Activated naive CD4-positive, alpha-beta T cell treated with anti-CD3 and anti-CD28 coated beads, Interleukin-2, amount 50 U/mL, for 16 hours (primary cell): ENCODE data around the gene ANKK1.

Source experiments
- DNase-seq: peaks from one replicate; pipeline ENCODE4 v3.0.0-alpha.2; 2020

ANKK1 gene, protein sequence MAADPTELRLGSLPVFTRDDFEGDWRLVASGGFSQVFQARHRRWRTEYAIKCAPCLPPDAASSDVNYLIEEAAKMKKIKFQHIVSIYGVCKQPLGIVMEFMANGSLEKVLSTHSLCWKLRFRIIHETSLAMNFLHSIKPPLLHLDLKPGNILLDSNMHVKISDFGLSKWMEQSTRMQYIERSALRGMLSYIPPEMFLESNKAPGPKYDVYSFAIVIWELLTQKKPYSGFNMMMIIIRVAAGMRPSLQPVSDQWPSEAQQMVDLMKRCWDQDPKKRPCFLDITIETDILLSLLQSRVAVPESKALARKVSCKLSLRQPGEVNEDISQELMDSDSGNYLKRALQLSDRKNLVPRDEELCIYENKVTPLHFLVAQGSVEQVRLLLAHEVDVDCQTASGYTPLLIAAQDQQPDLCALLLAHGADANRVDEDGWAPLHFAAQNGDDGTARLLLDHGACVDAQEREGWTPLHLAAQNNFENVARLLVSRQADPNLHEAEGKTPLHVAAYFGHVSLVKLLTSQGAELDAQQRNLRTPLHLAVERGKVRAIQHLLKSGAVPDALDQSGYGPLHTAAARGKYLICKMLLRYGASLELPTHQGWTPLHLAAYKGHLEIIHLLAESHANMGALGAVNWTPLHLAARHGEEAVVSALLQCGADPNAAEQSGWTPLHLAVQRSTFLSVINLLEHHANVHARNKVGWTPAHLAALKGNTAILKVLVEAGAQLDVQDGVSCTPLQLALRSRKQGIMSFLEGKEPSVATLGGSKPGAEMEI

DNA sequence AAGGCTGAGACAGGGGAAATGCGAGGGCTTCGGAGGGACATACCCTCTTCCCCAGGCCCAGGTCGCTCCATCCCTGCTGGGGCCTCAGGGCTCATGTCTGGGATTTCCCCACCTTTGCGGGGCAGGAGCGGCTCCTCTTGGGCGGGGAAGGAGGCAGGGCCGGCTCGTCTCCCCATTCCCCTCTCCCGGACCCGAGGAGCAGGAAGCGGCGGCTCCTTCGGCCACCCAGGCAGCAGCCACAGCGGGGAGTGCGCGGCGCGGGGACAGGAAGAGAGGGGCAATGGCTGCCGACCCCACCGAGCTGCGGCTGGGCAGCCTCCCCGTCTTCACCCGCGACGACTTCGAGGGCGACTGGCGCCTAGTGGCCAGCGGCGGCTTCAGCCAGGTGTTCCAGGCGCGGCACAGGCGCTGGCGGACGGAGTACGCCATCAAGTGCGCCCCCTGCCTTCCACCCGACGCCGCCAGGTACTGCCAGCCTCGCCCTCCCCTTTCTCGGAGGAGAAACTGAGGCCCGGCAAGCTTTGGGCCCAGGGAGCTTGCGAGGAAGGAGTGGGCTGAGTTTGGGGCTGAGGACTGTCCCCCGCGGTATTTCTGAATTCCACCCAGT is at the start of gene ANKK1:
Gene ANKK1, plus strand, starts transcription at position 175 of the 607 bp plus-strand sequence. Its CDS starts 106 bp downstream, at position 281.
- no peak for DNase-seq

DNA sequence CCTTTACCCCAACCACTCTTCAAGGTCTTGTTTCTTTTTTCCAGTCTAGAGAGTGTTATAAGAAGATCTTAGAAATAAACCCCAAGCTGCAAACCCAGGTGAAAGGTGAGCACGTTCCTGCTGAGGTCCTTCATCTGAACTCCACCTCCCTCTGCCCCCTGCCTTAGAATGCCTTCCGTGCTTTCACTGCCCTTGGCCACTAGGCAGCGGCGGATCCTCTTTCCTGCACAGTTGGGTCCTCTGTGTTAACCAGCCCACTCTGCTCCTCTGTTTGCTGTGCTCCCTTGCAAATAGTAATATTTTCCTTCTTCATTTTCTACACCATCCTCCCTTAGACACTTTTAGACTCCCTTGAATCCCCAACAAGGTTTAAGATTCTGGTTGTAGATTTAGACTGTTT is 48.8 kb upstream of the ANKK1 start:
- DNase-seq, result no peak

DNA sequence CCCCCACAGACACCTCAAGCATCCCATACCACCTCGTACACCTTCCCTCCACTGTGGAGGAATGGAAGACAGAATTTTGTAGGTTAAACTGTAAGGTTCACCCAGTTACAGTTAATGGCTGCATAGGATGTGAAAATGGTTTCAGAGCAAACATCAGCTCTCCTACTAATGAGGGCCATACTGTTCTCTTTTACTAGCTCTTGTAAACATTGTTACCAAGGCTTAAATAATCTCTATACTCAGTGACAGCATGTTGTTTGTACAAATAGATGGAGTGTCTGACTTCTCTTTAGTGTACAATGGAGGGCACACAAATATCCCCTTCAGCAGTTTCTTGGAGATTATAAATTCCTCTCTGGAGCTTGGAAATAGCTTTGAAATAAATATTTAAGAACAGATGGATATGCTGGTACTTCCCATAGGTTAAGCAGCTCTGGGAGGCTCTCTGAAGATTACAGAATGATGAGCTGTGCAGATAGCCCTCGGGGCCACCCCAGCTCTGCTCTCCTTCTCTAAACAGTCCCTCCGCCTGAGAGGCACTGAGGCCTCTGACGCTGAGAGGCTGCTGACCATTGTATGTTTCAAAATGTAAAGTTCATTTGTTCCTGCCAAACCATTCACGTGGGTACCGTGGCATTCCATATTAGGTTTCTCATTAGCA is 47.5 kb upstream of the ANKK1 start:
- DNase-seq, result no peak

DNA sequence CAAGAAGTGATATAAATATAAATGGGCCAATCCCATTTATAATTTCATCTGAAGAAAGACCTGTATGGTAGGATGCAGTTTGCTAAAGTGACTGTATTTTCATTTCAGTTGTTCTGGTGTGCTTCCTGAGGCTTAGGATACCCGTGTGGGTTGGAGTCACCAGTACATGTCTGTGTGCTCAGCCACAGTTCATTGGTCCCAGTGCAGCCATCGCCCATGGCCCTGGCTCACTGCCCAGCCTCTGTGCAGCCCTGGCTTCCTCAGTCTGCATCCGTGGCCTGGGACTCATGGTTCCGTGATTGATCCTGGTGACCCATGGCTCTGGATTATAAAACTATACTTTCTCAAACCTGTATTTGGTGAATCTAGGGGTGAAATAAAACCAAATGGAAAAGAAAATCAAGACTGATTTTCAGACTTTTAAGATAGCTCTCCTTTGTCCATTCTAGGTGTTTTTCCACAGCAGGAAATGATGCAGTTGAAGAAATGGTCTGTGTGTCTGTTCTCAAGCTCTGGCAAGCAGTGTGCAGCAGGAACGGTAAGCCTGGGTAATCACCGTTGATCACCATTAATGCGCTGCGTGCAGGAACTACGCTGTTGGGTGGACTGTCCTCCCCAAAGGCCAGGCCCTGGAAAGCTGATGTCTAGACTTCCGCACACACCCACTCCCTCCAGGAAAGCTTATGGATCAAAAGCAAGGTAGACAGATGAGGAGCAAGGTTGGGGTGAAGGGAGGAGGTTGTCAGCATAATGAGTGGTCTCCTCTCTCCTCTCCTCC is 46.0 kb upstream of the ANKK1 start:
- DNase-seq, result no peak

DNA sequence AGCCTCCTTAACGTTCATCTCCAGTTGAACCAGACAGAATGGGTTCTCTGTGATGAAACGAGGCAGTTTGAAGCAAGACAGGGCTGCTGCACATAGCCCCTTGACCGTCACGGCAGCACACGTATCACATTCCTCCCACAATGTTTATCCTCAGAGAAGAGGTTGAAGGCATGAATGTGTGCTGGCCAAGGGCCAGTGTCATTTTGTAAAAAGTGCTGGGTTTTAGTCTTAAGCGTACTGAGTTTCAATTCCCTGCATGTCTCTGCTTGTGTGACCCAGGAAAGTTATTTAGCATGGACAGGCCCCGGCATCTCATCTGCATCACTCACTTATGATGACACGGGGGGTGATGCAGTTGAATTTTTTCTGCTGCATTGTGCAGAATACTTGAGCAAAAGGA is 41.6 kb upstream of the ANKK1 start:
- no peak for DNase-seq

DNA sequence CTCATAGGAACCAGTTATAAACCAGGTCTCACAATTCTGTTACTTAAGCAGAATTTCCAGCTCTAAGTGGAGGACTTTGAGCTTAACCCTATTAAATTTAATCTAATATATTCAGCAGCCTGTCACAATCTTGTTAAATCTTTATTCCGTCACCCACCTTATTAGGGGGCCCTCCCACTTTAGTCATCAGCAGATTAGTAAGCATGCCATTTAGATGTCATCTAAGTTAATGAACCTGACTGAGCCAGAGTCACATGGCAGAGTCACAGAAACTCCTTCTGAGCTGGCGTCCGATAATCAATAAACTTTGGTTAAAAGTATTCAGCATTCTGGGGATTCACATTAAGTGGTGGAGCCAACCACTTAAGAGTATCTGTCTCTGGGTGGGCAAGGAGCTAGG is 38.1 kb upstream of the ANKK1 start:
- no peak for DNase-seq

DNA sequence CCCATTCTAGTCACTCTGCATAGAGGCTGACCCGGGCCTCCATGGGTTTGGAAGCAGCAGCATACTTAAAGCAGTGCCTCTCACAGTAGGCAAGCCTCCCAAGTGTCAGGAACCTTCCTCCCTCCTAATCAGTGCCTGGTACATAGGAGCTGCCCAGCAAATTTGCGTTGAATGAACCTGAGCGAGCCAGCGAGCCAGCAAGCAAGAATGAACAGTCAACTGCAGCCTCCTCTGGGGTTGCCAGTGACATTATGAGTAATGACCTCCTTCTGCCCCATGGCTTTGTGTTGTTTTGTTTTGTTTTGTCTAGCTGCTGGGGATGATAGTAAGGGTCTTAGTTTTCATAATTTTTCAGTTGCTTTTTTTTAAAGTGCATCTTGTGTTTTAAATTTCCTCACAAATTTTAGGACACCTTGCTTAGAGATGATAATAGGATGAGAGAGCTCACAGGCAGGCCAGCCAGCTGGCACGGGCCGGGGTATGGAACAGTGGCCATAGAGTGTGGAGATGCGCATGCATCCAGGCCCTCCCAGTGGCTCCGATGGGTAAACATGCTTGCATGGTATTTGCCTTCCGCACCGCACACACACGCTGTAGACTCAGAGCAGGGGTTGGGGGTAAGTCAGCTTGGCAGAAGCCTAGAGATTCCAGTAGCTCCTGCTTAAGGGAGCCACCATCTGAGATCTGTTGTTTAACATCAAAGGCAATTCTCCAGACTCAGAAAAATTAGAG is 37.1 kb upstream of the ANKK1 start:
- no peak for DNase-seq

DNA sequence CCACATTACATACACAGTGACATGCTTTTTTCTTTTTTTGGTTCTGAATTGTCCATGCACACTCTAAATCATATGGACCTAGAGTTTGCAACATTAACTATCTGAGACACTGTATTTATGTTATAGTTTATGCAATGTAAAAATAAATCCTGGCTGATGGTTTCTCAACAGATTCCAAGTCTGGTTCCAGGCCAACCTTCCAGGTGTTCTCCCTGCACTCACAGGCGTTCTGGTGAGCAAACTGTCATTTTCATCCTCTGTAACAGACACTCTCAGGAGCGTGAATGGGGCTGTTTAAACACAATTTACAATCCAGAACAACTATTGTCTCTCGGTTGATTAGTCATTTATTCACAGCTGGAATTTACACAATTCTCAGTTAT is 36.5 kb upstream of the ANKK1 start:
- DNase-seq, result no peak

DNA sequence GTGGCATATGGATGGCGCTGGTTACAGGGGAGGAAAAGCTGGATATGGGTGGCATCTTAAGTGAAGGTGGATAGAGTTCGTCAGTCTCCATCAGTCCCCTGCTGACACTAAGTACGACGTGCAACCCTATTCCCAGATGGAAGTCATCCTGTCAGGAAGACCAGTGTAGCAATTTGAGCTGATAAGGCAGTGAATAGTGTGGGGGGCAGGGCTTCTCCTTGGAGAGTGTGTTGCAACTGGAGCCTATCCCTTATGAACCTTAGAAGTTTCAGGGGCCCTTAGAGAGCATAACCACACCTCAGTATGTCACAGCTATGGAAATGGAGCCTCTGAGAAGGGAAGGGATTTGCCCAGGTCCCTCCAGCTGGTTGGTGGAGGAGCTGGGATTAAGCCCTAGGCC is 36.1 kb upstream of the ANKK1 start:
- no peak for DNase-seq

DNA sequence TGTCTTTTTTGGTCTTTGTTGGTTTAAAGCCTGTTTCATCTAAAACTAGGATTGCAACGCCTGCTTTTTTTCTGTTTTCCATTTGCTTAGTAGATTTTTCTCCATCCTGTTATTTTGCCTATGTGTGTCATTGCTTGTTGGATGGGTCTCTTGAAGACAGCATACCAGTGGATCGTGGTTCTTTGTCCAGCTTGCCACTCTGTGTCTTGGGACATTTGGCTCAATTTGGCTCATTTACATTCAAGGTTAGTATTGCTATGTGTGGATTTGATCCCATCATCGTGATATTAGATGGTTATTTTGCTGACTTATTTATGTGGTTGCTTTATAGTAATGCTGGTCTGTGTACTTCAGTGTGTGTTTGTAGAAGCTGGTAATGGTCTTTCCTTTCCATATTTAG is 31.4 kb upstream of the ANKK1 start:
- no peak for DNase-seq

DNA sequence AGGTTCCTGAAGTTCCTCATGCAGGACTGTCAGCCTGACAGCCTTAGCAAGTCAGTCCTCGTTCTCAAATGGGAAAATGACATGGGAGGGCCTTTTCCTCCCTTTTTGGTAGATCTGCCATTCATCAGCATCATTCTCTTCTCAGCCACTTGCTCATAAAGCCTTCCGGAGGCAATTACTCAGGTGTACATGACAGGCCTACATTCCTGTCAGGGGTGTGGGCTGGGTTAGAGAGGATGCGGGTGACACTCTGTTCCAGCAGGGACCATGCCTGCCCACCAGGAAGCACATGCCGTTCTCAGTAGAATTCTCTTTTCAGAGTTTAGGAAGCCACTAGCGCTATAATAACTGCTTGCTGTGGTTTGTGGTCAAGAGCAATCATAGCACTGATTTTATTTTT is 24.2 kb upstream of the ANKK1 start:
- no peak for DNase-seq

DNA sequence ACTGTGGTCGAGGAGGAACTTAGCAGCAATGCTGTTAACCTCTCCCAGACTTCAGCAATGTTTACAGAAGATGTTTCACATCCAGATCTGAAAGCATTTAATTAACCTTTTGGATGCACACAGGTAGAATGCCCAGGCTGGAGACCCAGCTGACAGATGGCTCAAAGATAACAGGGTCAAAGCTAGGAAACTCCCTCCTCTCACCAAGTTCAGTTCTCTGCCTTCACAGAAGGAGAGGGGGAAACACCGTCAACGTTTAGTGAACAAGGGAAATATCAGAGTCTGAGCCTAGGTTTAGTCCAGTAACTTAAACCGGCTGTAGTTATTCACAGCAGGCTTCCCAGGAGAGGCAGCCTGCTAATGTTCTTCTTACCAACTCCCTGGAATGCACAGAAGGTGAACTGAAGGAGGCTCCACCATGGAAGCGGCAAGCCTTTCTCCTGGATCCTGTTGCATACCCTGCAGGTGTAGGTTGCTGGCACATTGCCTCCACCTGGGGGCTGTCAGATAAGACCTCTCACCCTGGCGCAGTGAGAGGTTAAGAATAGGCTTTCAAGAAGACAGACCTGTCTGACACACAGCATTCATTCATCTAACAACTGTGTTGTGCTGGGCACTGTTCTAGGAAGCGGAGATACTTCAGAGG is 23.5 kb upstream of the ANKK1 start:
- DNase-seq, result no peak

DNA sequence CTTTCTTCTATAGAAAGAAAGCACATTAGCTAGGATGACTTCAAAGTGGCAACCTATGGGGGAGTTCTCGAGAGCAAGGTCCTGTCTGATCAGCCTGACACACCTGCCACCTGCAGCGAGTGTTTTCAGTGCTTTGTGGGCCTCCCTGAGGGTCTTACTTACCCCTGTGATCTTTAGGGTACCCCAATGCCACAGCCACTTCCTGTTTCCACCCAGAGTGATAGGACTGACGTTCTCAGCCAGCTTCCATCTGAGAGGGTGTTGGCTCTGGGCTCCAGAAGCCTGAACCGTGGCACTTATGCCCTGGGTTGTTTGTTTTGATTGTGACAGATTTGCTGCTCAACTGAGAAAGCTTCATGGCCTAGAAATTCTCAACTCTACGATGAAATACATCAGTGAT is 21.7 kb upstream of the ANKK1 start:
- no peak for DNase-seq

DNA sequence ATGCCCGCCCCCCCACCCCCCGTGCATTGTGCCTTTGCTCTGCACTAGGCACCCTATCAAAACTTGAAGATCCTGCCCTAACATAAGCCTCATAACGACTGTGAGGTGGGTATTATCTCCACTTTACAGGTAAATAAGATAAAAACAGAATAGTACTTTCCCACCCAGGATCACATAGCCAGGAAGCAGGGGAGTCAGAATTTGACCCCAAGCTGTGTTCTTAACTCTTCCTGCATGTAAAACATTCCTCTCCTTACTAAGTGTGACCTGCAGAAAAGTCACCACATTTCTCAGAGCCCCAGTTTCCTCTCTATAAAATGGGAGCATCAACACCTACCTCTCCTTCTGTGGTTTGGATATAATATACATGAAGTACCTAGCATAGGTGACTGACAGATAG is 18.2 kb upstream of the ANKK1 start:
- no peak for DNase-seq

DNA sequence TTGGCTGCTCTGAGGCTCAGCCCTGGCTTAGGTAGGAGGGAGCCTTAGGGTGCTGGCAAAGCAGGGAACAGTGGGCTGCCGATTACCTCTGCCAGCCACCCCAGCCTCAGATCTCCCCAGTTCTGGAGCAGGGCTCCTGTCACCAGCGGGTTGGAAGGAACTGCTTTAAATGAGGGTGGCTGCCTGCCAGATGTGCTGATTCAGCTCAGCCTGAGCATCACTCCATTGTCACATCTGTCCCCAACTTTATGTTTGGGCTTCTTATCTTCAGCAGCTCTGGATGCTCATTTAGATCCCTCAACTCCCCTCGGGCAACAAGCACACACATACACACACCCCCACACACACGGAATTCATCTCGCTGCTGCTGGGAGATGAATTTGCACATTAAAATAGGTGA is 16.9 kb upstream of the ANKK1 start:
- DNase-seq, result no peak

DNA sequence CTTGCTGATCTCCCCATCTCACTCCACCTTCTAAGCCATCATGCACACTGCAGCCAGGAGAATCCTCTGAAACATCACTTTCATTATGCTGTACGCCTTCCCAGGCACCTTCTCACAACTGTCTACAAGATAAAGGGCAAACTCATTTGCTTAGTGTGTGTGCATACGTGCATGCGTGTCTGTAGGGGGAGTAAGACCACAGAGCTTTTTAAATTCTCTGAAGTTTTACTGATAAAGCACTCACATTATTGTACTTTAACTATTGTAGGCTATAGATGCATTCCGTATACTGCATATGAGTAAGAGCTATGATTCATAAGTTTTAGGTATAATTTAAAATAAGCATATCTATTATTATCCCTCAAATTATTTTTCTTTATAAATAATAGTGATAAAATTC is 15.3 kb upstream of the ANKK1 start:
- no peak for DNase-seq

DNA sequence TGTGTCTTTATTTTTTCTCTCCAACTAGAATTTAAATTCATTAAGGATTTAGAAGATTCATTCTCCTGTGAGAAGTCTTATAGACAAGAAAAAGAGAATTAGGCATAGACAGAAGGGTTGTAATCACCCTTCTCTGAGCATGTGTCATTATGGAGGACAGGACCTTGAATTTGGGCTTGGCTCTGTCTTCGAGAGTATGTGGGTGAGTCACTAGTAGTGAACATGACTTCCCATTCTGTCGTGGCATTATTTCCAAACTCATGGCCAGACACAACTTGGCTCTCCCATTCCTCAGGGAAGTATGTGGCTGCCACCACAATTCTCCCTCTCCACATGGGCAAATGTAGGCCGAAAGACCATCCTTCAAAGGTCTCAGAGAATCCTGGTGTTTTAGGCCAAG is 14.3 kb upstream of the ANKK1 start:
- no peak for DNase-seq

DNA sequence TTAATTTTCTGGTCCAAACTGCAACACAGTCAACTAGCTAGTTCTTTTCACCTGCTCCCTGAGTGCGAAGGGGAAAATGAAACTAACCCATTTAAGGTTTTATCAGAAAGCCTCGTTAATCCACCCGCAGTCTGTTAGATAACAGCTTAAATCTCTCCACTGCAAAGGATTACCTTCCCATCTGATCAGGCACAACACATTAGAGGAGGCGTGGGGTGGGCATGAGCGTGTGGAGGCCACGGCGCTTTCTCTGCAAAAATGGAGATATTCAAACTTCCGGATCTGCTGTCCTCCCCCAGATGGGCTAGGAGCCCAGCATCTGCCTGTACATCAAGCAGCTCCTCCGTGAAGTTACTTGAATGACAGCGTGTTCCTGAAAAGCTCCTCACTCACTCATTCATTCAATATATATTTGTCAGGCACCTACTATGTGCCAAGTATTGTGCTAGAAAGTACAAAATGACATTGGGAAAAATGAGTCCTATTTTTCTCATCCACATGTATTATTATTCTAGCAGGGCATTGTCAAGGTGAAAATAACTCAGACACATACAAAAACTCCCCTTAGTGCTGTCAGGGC is 13.5 kb upstream of the ANKK1 start:
- DNase-seq, result no peak

DNA sequence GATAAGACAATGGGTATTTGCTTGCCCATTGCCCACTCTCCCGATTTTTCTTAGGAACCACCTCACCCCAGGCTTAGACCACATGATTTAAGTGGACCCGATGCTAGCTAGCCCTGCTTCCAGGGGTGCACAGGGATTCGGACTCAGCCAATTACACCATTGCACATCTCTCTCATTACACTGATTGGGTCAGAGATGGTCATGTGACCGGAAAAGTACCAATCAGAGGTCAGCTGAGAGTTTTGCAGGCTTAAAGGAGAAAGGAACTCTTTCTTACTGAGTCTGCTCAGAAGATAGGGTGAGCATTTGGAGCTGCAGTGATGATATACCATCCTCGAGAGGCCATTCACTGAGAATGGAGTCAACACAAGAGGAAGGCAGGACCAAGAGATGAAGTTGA is 12.2 kb upstream of the ANKK1 start:
- no peak for DNase-seq

DNA sequence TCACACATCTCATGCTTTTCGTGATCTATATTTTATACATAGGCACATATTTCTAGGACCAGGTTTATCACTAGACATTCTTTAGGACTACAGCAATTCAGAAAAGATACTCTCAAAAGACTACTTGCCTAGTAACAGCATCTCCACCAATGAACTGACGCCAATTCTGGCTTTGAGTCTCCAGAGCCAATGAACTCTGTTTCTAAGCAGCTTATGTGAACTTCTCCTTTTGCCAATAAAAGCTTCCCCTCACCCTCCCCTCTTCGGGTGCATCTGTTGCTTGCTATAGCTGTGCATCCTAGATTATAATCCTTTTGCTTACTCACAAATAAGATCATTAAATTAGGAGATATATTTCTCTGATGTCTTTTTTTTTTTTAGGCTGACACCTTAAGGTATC is 11.4 kb upstream of the ANKK1 start:
- no peak for DNase-seq
